B cell (primary cell): Measurements from ENCODE around the gene RCE1. TPM values are rescaled to one million over a fixed set of nuclear protein-coding genes. Genes with fewer than 3 reads are reported as not detected.

Experiments used
- ATAC-seq: fragments of 200-7000 bp; cut with Tn5 transposase; one replicate; pipeline ENCODE4 v1.10.0; 2021; ENCODE audit warnings: low read depth, mild to moderate bottlenecking, moderate number of reproducible peaks, moderate library complexity
- CTCF ChIA-PET: fragments of 350-600 bp; sonication (Branson Sonifier 250); formaldehyde crosslinking; loops from one replicate; lab custom pipeline; 2021; ENCODE audit warnings: antibody characterized with exemption, inconsistent platforms; lab: Charles Lee
- POLR2A ChIA-PET: fragments of 350-600 bp; sonication (Branson Sonifier 250); formaldehyde crosslinking; loops from one replicate; lab custom pipeline; 2021; ENCODE audit warnings: antibody characterized with exemption; lab: Charles Lee
- DNase-seq: peaks from one replicate; pipeline ENCODE4 v3.0.0; 2013
- H2AFZ ChIP-seq: 2 replicates; pipeline ENCODE4 v1.6.1; 2012; ENCODE audit warnings: mild to moderate bottlenecking, low read depth, low read length; ENCODE audit not compliant: insufficient read depth, poor library complexity, severe bottlenecking
- H3K27ac ChIP-seq, 2 donors: 1 replicate in 1 of 2; 2 replicates in 1 of 2; pipeline ENCODE4 v1.5.1; 2012 to 2013; ENCODE audit warnings: low read length in 2 of 2, mild to moderate bottlenecking in 2 of 2, moderate library complexity in 1 of 2
- H3K27me3 ChIP-seq, 4 experiments: fragments of 200-600 bp in 1 of 4; sonication (generic) in 1 of 4; replicated peaks in 1 of 4; 1 replicate in 2 of 4; 2 replicates in 2 of 4; pipeline versions ENCODE4 v1.6.1 to v1.7.0; 2013 to 2016; ENCODE audit warnings: low read length in 3 of 4, mild to moderate bottlenecking in 2 of 4, mixed read lengths in 1 of 4, moderate library complexity in 1 of 4; ENCODE audit not compliant: insufficient read depth in 4 of 4, control insufficient read depth in 3 of 4; ENCODE audit errors: control extremely low read depth in 1 of 4
- H3K36me3 ChIP-seq, 2 experiments: replicated peaks in 1 of 2; 1 replicate in 1 of 2; 2 replicates in 1 of 2; pipeline versions ENCODE4 v1.6.1 to v1.7.1; 2013; ENCODE audit warnings: low read length in 1 of 2; ENCODE audit not compliant: insufficient read depth in 2 of 2, control insufficient read depth in 1 of 2; ENCODE audit errors: control extremely low read depth in 1 of 2, extremely low read depth in 1 of 2
- H3K4me1 ChIP-seq, 2 donors: fragments of 200-600 bp in 1 of 2; sonication (generic) in 1 of 2; 1 replicate in 1 of 2; 2 replicates in 1 of 2; pipeline versions ENCODE4 v1.5.1 to v1.6.1; 2013 to 2017; ENCODE audit warnings: low read length in 2 of 2; ENCODE audit not compliant: control insufficient read depth in 2 of 2, insufficient read depth in 2 of 2
- H3K4me2 ChIP-seq: replicated peaks from 2 replicates; pipeline ENCODE3; 2012; ENCODE audit warnings: mild to moderate bottlenecking, low read depth, low read length; ENCODE audit not compliant: poor library complexity, severe bottlenecking
- H3K4me3 ChIP-seq, 5 experiments: fragments of 200-600 bp in 1 of 5; sonication (generic) in 1 of 5; 1 replicate in 3 of 5; 2 replicates in 2 of 5; pipeline versions ENCODE4 v1.5.1 to v1.7.0; 2011 to 2016; ENCODE audit warnings: low read length in 4 of 5, mild to moderate bottlenecking in 4 of 5, low read depth in 2 of 5, control low read depth in 1 of 5, moderate library complexity in 1 of 5; ENCODE audit not compliant: insufficient read depth in 1 of 5; ENCODE audit errors: control extremely low read depth in 1 of 5, extremely low read depth in 1 of 5
- H3K79me2 ChIP-seq: fragments of 200-600 bp; sonication (generic); one replicate; pipeline ENCODE4 v1.6.0; 2016; ENCODE audit warnings: low read length; ENCODE audit not compliant: control insufficient read depth, insufficient read depth
- H3K9ac ChIP-seq: fragments of 200-600 bp; sonication (generic); 2 replicates; pipeline ENCODE4 v1.6.1; 2017; ENCODE audit warnings: mild to moderate bottlenecking, low read length, moderate library complexity
- H3K9me3 ChIP-seq, 3 donors: one replicate each; pipeline versions ENCODE4 v1.6.1 to v1.7.1; 2013; ENCODE audit warnings: low read length in 2 of 3; ENCODE audit not compliant: control insufficient read depth in 2 of 3, insufficient read depth in 1 of 3; ENCODE audit errors: control extremely low read depth in 1 of 3
- H4K20me1 ChIP-seq: 2 replicates; pipeline ENCODE4 v1.6.0; 2012; ENCODE audit warnings: mild to moderate bottlenecking, low read length; ENCODE audit not compliant: insufficient read depth, control insufficient read depth, poor library complexity, severe bottlenecking
- H3K27ac Mint-ChIP-seq: one replicate; pipeline ENCODE4 v1.8.0; 2021; ENCODE audit warnings: mixed read lengths
- H3K27me3 Mint-ChIP-seq: one replicate; pipeline ENCODE4 v1.8.0; 2021; ENCODE audit warnings: mixed read lengths
- H3K4me1 Mint-ChIP-seq: one replicate; pipeline ENCODE4 v1.8.0; 2021; ENCODE audit warnings: mixed read lengths
- H3K4me3 Mint-ChIP-seq: one replicate; pipeline ENCODE4 v1.8.0; 2021; ENCODE audit warnings: mixed read lengths
- H3K9me3 Mint-ChIP-seq: one replicate; pipeline ENCODE4 v1.8.0; 2022; ENCODE audit warnings: mixed read lengths; ENCODE audit not compliant: insufficient read depth
- CTCF ChIP-seq: fragments of 200-600 bp; IDR thresholded peaks from one replicate; pipeline ENCODE4 v1.8.0; 2022; ENCODE audit warnings: antibody characterized with exemption, mild to moderate bottlenecking
- EZH2 ChIP-seq: IDR thresholded peaks from 2 replicates; pipeline ENCODE4 v1.6.1; 2012; ENCODE audit warnings: borderline replicate concordance, low read depth, mild to moderate bottlenecking, moderate library complexity, low read length; ENCODE audit not compliant: insufficient read depth, poor library complexity, severe bottlenecking
- WGBS: methylation state at CpG from one replicate; pipeline ENCODE4 v1.1.5; 2013; ENCODE audit warnings: missing lambda C conversion rate; ENCODE audit not compliant: insufficient coverage; 5-methylcytosine and 5-hydroxymethylcytosine counted together
- intact Hi-C: fragments of 100-400 bp; cut with micrococcal nuclease; formaldehyde crosslinking; loops from one replicate; pipeline ENCODE4 v1.10.0; 2022
- polyA plus RNA-seq: library from polyadenylated mRNA; depleted of rRNA; stranded (reverse); fragments of >200 nt; gene quantifications from 2 replicates; pipeline ENCODE4 v1.2.3, GENCODE V29; 2012
- total RNA-seq, 2 donors: library from RNA; stranded (reverse); fragments of 120-200 nt in 1 of 2; gene quantifications; 1 replicate in 1 of 2; 2 replicates in 1 of 2; pipeline versions ENCODE4 v1.2.3 to v1.2.4, GENCODE V29; 2013 to 2022

The RCE1 gene
- total and polyA plus RNA-seq, 2 donors (not counting 1 experiment from before 2014, with no cell fraction given), result 31.6 to 59.7 TPM

GRCh38 chr11:66850235-66850587 lies 7.0 kb downstream of the RCE1 start:
- H3K27ac Mint-ChIP-seq, result no peak overlapping the region
- ATAC-seq, result no peak

More at GRCh38 chr11:66850235-66850587, 7.0 kb downstream of the RCE1 start:
- Histone ChIP-seq H3K9me3 (no peaks in the 10 kb centered on the region), H4K20me1 (no peaks in the 10 kb centered on the region), H3K4me1 (peaks cover 0 to 8% of the 10 kb centered on the region in 2 donors), H3K36me3 (peaks cover 1 to 27% of the 10 kb centered on the region in 2 experiments), H3K27ac (no peak overlapping the region), H3K27me3 (no peaks in the 10 kb centered on the region), H3K9ac (no peak overlapping the region), H3K4me3 (no peak overlapping the region), H3K4me2 (no peak overlapping the region), H2AFZ (no peak overlapping the region), H3K79me2 (peaks cover 5% of the 10 kb centered on the region)
- ChIA-PET CTCF (no interaction called here), POLR2A (no interaction called here)
- TF ChIP-seq CTCF (no peak), EZH2 (no peak)
- DNase-seq, result no peak
- intact Hi-C loops, result no loop called here
- peaks cover 9% of the 10 kb centered on the region for H3K4me1 Mint-ChIP-seq
- H3K27me3 Mint-ChIP-seq, result no peaks in the 10 kb centered on the region
- no peaks in the 10 kb centered on the region for H3K9me3 Mint-ChIP-seq
- H3K4me3 Mint-ChIP-seq, result no peak overlapping the region
- WGBS, result 96% methylated on average over 5 of the region's 10 CpGs
